CMK (cell line): Measurements from ENCODE around the gene GRIK2.
"Not testable (repeated sequence)": the region's sequence is repeated elsewhere in the genome, so short reads cannot be mapped to it uniquely, and the experiment has no call there.

Source experiments
- DNase-seq: peaks from one replicate; pipeline ENCODE4 v3.0.0-alpha.2; 2010; ENCODE audit warnings: low read depth

The GRIK2 gene

DNA sequence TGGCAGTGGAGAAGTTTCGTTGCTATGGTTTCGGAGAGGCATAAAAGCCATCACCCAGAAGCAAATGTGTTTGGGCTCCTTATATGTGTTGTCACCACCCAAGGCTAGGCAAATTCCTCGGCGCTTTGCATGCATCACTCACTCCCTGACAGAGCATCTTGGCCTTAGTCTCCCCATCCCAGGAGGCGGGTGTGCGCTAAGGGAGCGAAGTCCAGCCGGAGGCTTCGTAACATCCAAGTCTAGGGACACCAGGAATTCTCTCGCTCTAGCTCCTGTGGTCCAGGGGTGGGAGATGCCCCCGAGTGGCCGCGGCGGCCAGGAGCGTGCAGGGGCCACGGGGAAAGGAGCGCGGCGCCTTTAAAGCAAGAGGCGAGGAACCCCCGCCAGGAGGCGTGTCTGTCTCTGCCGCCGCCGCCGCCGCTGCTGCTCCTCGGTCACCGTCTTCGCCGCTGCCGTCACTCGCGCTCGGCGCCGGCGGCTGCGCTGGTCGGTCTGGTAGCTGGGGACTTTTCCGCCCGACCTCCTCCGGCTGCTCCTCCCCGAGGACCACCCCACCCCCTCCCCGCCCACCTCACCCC, at the start of gene GRIK2:
Gene GRIK2 (plus strand): TSS at position 458 of the 578 bp plus-strand sequence.
- DNase-seq = no peak

DNA sequence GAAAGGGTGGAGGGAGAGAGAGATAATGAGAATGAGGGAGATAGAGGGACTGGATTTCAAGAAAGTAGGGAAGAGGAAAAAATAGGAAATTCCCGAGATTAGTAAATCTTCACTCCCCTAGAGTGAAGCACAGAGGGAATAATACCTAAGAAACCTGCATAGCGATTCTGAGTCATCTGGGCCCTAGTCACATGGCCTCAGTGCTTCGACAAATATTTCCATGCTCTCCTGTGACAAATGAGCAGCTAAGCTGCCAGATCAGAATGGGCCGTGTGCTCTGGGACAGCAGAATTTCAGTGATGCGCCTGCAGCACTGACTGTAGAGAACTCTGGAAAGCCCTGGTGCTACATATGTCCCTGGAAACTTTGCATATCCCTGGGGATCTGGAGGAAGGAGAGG, 48.6 kb upstream of the GRIK2 start:
- DNase-seq = no peak

GRCh38 chr6:101348816-101349215, 44.7 kb upstream of the GRIK2 start:
- DNase-seq = no peak

GRCh38 chr6:101350631-101351030, 42.9 kb upstream of the GRIK2 start:
- DNase-seq = not testable (repeated sequence)

- DNase-seq = no peak
These were observed 42.3 kb upstream of the GRIK2 start for GRCh38 chr6:101351173-101351572.

GRCh38 chr6:101352316-101352715, 41.2 kb upstream of the GRIK2 start:
- DNase-seq = no peak

- DNase-seq = no peak
These were observed 28.3 kb upstream of the GRIK2 start for GRCh38 chr6:101365181-101365580.

DNA sequence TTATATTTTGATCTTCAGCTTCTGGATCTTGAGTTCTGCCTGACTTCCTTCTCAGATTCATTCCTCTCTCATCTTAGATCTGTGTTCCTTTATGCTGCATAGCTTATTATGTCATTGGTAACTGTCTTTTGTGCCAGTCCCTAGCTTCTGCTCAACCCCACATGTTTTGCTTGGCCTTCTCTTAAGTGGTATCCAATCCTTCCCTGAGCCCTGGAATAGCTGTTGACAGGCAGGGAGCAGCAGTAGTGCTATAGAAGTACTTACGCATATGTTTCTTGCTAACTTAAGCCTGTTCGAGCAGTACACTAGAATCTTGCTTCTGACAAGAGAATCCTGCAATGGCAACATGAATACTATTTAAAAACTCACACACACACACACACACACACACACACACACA, 13.6 kb upstream of the GRIK2 start:
- no peak for DNase-seq

DNA sequence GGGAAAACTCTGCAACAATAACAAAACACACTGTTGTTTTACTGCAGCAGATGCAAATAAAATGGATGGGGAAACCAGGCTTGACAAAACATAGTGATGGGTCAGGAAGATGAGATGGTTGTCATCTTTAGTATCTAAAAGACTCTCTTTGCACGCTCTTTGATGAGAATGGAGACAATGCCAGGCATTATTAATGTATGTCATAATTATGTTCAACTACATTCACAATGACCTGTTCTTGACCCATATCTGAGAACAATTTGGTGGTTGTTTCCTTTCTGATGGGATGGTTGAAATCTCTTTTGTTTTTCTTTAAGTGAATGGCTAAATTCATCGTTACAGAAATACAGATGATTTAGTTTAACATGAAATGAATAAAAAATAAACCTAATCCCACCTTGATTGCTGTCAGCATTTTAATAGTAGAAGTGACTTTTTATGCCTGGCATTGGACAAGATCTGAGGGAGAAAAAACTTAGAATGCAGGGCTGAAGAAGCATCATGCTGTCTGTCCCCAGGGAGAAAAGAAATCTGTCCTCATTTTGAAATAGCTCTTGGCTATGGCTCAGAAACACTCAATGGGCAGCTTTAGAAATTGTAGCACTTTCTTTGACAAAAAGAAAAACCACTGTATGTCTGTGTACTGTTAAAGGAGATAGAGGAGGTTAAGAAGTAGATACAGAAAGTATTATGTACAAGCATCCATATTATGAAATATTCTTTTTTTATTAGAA, 12.4 kb upstream of the GRIK2 start:
- DNase-seq = no peak

- DNase-seq = not testable (repeated sequence)
These were observed 9.8 kb upstream of the GRIK2 start for GRCh38 chr6:101383747-101384146.

DNA sequence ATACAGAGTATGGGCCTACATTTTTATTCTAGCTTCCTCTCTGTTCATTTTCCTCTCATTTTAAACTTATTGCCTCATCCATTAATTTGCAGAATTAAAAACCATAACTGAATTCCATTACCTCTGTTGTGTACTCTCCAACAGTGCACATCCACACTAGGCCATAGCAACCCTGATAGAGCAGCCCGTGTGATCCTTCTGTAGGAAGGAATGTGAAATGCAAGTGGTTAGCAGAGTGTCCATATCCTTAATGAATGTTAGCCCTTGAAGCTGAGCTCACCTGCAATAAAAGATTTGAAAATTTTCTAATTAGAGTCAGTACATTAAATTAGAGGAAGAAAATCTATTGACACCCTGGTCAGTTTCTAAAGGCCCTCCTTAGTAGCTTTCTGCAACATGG, 6.5 kb upstream of the GRIK2 start:
- DNase-seq = no peak

DNA sequence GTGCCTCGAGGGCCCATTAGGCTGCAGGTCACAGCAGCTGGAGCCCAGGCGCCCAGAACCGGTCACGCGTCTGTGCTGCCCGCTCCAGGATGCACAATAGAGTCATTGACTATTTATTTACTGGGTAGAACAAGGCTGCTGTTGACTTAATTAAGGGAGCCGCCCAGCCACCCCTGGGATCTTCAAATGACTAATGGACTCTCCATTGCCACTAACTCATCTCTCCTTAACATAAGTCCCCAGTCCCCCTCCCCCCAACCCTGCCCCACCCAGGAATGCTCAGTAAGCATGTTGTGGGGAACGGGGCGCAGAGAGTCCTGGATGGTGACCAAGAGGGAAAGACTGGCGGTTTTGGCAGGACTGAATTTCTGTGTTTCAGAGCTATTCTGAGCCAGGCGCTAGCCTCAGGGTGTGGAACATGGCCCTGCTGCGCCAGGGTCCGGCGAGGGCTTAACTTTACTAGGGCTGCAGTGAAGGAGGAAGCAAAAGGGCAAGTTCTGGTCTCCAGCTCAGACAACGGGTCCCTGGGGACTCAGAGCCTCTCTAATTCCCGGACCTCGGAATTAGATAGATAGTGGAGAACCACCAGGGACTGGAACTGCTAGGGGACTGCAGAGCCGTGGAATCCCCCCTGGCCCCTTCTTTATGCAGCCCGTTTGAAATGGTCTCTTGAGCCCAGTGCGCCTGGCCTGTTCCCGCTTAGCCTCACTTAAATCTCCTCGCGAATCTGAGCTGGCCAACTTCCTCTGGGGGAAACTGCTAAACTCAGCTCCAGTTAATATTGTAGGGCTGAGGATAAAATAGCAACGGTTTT, 1.5 kb upstream of the GRIK2 start:
- no peak for DNase-seq

DNA sequence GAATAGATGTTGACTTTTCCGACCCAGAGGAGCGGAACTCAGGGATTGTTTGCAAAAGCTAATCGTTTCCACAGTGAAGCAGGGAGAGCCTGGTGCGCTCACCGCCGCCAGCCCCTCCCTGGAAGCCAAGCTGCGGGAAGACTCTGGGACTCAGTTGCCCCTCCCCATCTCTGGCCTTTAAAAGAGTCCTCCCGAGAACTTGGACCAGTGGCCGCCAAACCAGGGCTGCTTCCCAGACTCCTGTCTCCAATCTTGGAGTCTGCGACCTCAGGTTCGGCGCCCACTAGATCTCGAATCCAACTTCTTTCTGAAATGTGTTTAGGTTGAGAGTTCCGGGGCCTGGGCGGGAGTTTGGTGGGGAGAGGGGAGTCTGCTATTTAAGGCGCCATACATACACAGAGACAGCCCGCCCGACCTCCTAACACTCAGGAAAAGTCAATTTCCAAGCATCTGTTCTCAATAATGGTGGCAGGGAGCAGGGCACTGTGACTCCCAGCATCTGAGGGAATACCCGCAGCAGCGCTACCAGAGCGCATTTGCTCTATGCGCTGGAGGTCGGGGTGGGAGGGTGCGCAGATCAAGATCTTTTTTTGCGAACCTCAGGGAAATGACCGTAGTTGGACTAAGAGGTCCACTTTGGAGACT, 800 bp upstream of the GRIK2 start:
- no peak for DNase-seq

DNA sequence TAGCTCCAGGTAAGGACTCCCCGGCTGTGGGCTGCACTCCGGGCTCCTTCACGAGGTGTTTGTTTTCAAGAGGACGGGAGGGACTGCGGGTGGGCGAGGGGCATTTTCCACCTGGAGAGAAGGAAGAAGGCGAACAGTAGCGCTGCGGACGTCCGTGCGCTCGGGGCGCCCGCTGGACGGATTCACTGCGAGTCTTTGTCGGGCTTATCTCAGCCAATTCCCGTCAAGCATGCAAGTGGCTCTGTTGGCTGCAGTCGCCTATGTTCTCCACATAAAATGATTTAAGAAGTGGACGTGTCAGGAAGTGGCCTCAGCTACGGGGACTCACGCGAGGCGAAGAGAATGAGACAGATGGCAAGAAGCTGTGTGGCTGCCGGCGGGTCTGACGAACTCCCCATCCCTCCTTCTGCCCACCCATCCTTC, 332 bp downstream of the GRIK2 start:
- no peak for DNase-seq

GRCh38 chr6:101394936-101395335, 1.4 kb downstream of the GRIK2 start:
- DNase-seq = no peak

DNA sequence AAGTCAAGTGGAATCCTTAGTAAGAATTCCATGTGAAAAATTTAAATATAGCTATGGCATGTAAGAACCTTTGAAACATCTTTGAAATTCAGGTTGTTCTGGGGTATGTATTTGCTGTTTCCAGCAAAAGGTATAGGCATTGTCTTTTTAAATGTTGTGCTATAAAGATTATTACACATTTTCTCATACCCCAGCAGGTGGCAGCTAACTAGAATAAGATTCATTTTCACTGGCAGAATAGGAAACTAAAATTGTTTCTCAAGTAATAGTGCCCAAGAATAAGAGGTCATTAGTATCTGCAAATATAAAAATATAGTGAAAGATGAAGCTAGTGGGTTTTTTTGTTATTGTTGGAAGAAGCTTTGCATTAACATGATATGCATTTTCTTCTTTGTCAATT, 1.8 kb downstream of the GRIK2 start:
- no peak for DNase-seq

- peak; percentile 5 for DNase-seq
These were observed 3.2 kb downstream of the GRIK2 start for GRCh38 chr6:101396548-101397173.

DNA sequence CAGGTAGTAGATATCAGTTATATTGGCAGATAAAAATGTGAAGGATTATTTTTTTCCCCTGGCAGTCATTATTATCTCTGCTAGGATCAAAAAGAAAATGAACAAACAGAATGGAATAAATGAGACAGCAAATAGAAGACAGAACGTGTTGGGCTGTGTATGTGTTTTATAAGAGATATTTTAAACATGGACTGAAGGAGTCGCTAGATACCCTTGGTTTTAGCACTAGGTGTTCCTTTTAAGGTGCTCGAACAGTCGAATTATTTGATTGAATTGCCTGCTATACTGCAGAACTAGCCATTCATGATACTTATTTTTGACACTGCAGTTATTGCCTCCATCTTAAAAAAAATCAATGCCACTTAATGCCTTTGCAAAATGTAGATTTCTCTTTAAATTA, 3.7 kb downstream of the GRIK2 start:
- DNase-seq = no peak

- DNase-seq = no peak
These were observed 5.5 kb downstream of the GRIK2 start for GRCh38 chr6:101398716-101399615.

DNA sequence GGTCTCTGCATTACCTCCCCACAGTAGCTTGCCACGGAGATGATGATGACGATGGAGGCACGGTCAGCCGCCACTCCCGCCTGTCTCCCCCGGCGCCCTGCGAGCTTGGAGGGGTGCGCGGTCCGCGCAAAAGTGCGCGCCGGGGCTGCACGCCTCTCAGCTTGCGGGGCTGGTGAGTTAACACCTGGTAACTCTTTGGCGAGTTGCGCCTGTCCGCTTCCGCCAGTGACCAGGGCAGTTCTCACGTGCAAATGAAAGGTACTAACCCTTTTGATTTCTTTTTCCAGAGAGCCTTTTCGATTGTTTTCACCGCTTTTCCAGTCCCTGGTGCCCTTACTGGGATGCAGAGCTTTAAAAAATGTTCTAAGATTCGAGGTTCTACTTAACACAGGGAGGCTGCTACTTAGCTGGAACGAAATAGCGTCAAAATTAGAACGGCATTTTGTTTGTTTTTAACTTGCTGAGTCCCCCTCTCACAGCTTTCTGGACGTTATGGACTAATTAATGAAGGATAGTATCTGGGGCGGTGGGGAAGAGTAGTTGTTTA, 6.2 kb downstream of the GRIK2 start:
- DNase-seq = no peak
